K562 (cell line): ENCODE results near the gene CDYL2. TPM values are rescaled to one million over a fixed set of nuclear protein-coding genes. Genes with fewer than 3 reads are reported as not detected.

ENCODE experiments used
- ATAC-seq: fragments of 200-7000 bp; cut with Tn5 transposase; 3 replicates; pipeline ENCODE4 v1.9.1; 2020; ENCODE audit warnings: moderate library complexity
- BruUV-seq: library from RNA; stranded (reverse); fragments of 400-500 nt; replicated peaks from 2 replicates; lab custom pipeline; 2021; lab: Mats Ljungman, UMichigan
- CTCF ChIA-PET: fragments of 300-600 bp; formaldehyde crosslinking; extraction: SDS; loops from one replicate; lab custom pipeline; 2021; ENCODE audit warnings: low intra/inter-chr PET ratio; lab: Yijun Ruan, JAX
- POLR2A ChIA-PET: fragments of 300-600, 350-650 bp; sonication (Branson Sonifier 250); formaldehyde crosslinking; extraction: SDS; loops from one replicate; lab custom pipeline; 2021; ENCODE audit warnings: antibody characterized with exemption, inconsistent platforms; lab: Yijun Ruan, JAX
- DNase-seq, 4 experiments: peaks; one replicate each; pipeline versions ENCODE4 v3.0.0 to v3.0.0-alpha.2; 2011 to 2018; ENCODE audit warnings: low spot score in 3 of 4, mixed read lengths in 3 of 4; ENCODE audit errors: extremely low read depth in 1 of 4
- FAIRE-seq: peaks from 2 replicates; lab custom pipeline; 2011; peaks lifted over from hg19 to GRCh38; lab: Jason Lieb, UNC
- H2AFZ ChIP-seq: 2 replicates; pipeline ENCODE4 v1.6.0; 2011; ENCODE audit warnings: low read depth, low read length, control low read depth, inconsistent platforms
- H3K27ac ChIP-seq: fragments of 200-600 bp; 3 replicates; pipeline ENCODE4 v1.8.0; 2011; ENCODE audit warnings: low read depth, mild to moderate bottlenecking, control low read depth, inconsistent platforms, low read length, moderate library complexity, mixed read lengths; ENCODE audit errors: extremely low read depth
- H3K27me3 ChIP-seq, 2 experiments: fragments of 300-600 bp in 1 of 2; 2 replicates in 1 of 2; 3 replicates in 1 of 2; pipeline versions ENCODE4 v1.6.0 to v1.8.0; 2011; ENCODE audit warnings: inconsistent platforms in 2 of 2, low read length in 2 of 2, mild to moderate bottlenecking in 1 of 2, mixed read lengths in 1 of 2, moderate library complexity in 1 of 2; ENCODE audit not compliant: control insufficient read depth in 2 of 2, insufficient read depth in 2 of 2
- H3K36me3 ChIP-seq: fragments of 300-600 bp; 3 replicates; pipeline ENCODE4 v1.8.0; 2011; ENCODE audit warnings: mild to moderate bottlenecking, low read length, inconsistent platforms; ENCODE audit not compliant: control insufficient read depth, insufficient read depth
- H3K4me1 ChIP-seq, 2 experiments: fragments of 200-600 bp in 1 of 2; replicated peaks in 1 of 2; 2 replicates in 1 of 2; 3 replicates in 1 of 2; pipeline versions ENCODE4 v1.5.1 to v1.8.0; 2011; ENCODE audit warnings: inconsistent platforms in 2 of 2, low read length in 2 of 2, mild to moderate bottlenecking in 1 of 2, mixed read lengths in 1 of 2, moderate library complexity in 1 of 2; ENCODE audit not compliant: control insufficient read depth in 2 of 2, insufficient read depth in 2 of 2
- H3K4me2 ChIP-seq: 2 replicates; pipeline ENCODE4 v1.6.1; 2011; ENCODE audit warnings: low read length, control low read depth, inconsistent platforms, mixed read lengths; ENCODE audit not compliant: insufficient read depth
- H3K4me3 ChIP-seq: fragments of 200-600 bp; sonication (generic), shearing (Covaris generic); 2 replicates; pipeline ENCODE4 v1.5.1; 2016; ENCODE audit warnings: control low read depth, inconsistent platforms
- H3K79me2 ChIP-seq: fragments of 200-600 bp; 3 replicates; pipeline ENCODE4 v1.8.0; 2011; ENCODE audit warnings: low read length, inconsistent platforms; ENCODE audit not compliant: control insufficient read depth, insufficient read depth
- H3K9ac ChIP-seq, 2 experiments: 2 replicates each; pipeline versions ENCODE4 v1.6.0 to v1.6.1; 2011; ENCODE audit warnings: low read depth in 2 of 2, low read length in 2 of 2, control low read depth in 1 of 2, inconsistent platforms in 1 of 2, mild to moderate bottlenecking in 1 of 2, mixed read lengths in 1 of 2; ENCODE audit not compliant: insufficient read depth in 1 of 2
- H3K9me1 ChIP-seq: one replicate; pipeline ENCODE4 v1.6.0; 2011; ENCODE audit warnings: inconsistent platforms, mild to moderate bottlenecking, low read length, moderate library complexity; ENCODE audit not compliant: control insufficient read depth, insufficient read depth
- H3K9me3 ChIP-seq: replicated peaks from 2 replicates; pipeline ENCODE4 v1.5.1; 2011; ENCODE audit warnings: low read depth, low read length, inconsistent platforms; ENCODE audit not compliant: control insufficient read depth, insufficient read depth
- H4K20me1 ChIP-seq: replicated peaks from 2 replicates; pipeline ENCODE4 v1.6.1; 2011; ENCODE audit warnings: low read length, inconsistent platforms, mixed read lengths; ENCODE audit not compliant: control insufficient read depth, insufficient read depth
- CGGBP1 ChIP-seq: fragments of 250-450 bp; sonication (Bioruptor Pico); IDR thresholded peaks from 2 replicates; pipeline ENCODE4 v1.9.0; 2021; ENCODE audit warnings: mild to moderate bottlenecking
- CXXC5 ChIP-seq: fragments of 250-450 bp; sonication (Bioruptor Pico); IDR thresholded peaks from 2 replicates; pipeline ENCODE4 v1.8.0; 2022; ENCODE audit warnings: inconsistent platforms, mild to moderate bottlenecking, moderate library complexity
- E2F4 ChIP-seq: sonication (generic); formaldehyde crosslinking; IDR thresholded peaks from 2 replicates; pipeline ENCODE4 v1.8.0; 2022; ENCODE audit warnings: mild to moderate bottlenecking, low read depth, missing genetic modification reagents
- HLTF ChIP-seq: fragments of 450-650 bp; IDR thresholded peaks from 2 replicates; pipeline ENCODE4 v1.6.1; 2016
- MBD2 ChIP-seq: sonication (generic); IDR thresholded peaks from 2 replicates; pipeline ENCODE4 v1.6.1; 2016; ENCODE audit warnings: low read depth, borderline replicate concordance
- NR3C1 ChIP-seq: sonication (generic); formaldehyde crosslinking; IDR thresholded peaks from 2 replicates; pipeline ENCODE4 v1.8.1; 2022; ENCODE audit warnings: missing genetic modification reagents
- REST ChIP-seq, 2 experiments: fragments of 450-650 bp; formaldehyde crosslinking in 1 of 2; IDR thresholded peaks; 2 replicates each; pipeline versions ENCODE4 v1.4.0 to v1.6.1; 2014 to 2020; ENCODE audit warnings: mild to moderate bottlenecking in 2 of 2, borderline replicate concordance in 1 of 2, low read depth in 1 of 2
- SOX6 ChIP-seq: fragments of 450-650 bp; IDR thresholded peaks from 2 replicates; pipeline ENCODE4 v1.6.1; 2014; ENCODE audit warnings: mild to moderate bottlenecking
- THRAP3 ChIP-seq: fragments of 450-650 bp; IDR thresholded peaks from 2 replicates; pipeline ENCODE4 v1.6.1; 2016; ENCODE audit warnings: mild to moderate bottlenecking, inconsistent platforms, borderline replicate concordance
- USF2 ChIP-seq: sonication (generic); formaldehyde crosslinking; IDR thresholded peaks from 2 replicates; pipeline ENCODE4 v1.5.0; 2020; ENCODE audit warnings: missing genetic modification reagents
- ZNF561 ChIP-seq: fragments of 450-650 bp; formaldehyde crosslinking; conservative IDR thresholded peaks from 2 replicates; pipeline ENCODE4 v1.4.0; 2020; ENCODE audit warnings: mild to moderate bottlenecking, moderate library complexity
- WGBS: fragments of 100-300 bp; shearing (Covaris generic); methylation state at CpG from one replicate; pipeline ENCODE4 v1.1.6; 2016; ENCODE audit warnings: low coverage, mixed read lengths; ENCODE audit not compliant: insufficient coverage; ENCODE audit errors: missing lambda C conversion rate; 5-methylcytosine and 5-hydroxymethylcytosine counted together
- in situ Hi-C: fragments of 300-500 bp; cut with MboI; formaldehyde crosslinking; loops from 4 replicates; pipeline ENCODE4 v1.15.0; 2018; ENCODE audit warnings: inconsistent platforms, mixed read lengths
- intact Hi-C: fragments of 100-400 bp; cut with micrococcal nuclease; formaldehyde crosslinking; loops from 2 replicates; pipeline ENCODE4 v1.14.2; 2022
- polyA plus RNA-seq, 8 experiments: library from polyadenylated mRNA; depleted of rRNA in 4 of 8; stranded (reverse) in 5 of 8; unstranded in 3 of 8; fragments of >200 nt; fragmentation: Nextera tagmentation in 2 of 8; fragmentation: Illumina TruSeq in 1 of 8; extraction: Ambion mirVana in 2 of 8; extraction: Trizol in 1 of 8; gene quantifications; 2 replicates each; pipeline versions ENCODE4 v1.2.1 to v1.2.3, GENCODE V29; 2011 to 2014; ENCODE audit warnings: inconsistent platforms in 1 of 8, missing spikeins in 1 of 8
- total RNA-seq, 7 experiments: library from RNA; depleted of rRNA in 6 of 7; stranded (reverse); fragments of >200 nt in 6 of 7; fragmentation: Illumina TruSeq in 2 of 7; extraction: Trizol in 2 of 7; gene quantifications; 2 replicates each; pipeline versions ENCODE4 v1.2.1 to v1.2.3, GENCODE V29; 2011 to 2021; ENCODE audit warnings: low replicate concordance in 1 of 7

Gene CDYL2
- total and polyA plus RNA-seq, 9 of the 15 experiments (the other 6 are each of a cell fraction or from before 2014, with no cell fraction given) = under 0.01 to 0.04 (median 0.01) TPM; not detected in 6

- TF ChIP-seq USF2 (CRISPR knock-in tag) = no peak
- TF ChIP-seq HLTF = no peak
- no peak for TF ChIP-seq CGGBP1 (CRISPR knock-in tag)
- TF ChIP-seq, all 486 proteins: peak for 0
Measured at GRCh38 chr16:80628254-80628653, 176.1 kb downstream of the CDYL2 start (continued).

- FAIRE-seq (no peak), DNase-seq (no peak), ATAC-seq (no peak)
- ChIA-PET POLR2A (no interaction called here), CTCF (no interaction called here)
- 0% methylated on average over 1 of the region's 1 CpG for WGBS
- in situ Hi-C loops = no loop called here
- no peaks in the 10 kb centered on the region for H3K36me3 ChIP-seq
- peaks cover 0 to 11% of the 10 kb centered on the region in 2 experiments; a peak in 1 of 5 replicates for H3K27me3 ChIP-seq
- no peaks in the 10 kb centered on the region for H3K79me2 ChIP-seq
- H3K4me1 ChIP-seq = no peaks in the 10 kb centered on the region
- intact Hi-C loops = no loop called here
- H3K4me3 ChIP-seq = no peak overlapping the region
- H2AFZ ChIP-seq = no peak overlapping the region
- no peak overlapping the region for H3K4me2 ChIP-seq
- H3K9me3 ChIP-seq = no peaks in the 10 kb centered on the region
- no peaks in the 10 kb centered on the region for H3K9me1 ChIP-seq
- H3K27ac ChIP-seq = no peak overlapping the region
- H3K9ac ChIP-seq = no peak overlapping the region
- BruUV-seq = no TSS peak
- H4K20me1 ChIP-seq = no peaks in the 10 kb centered on the region
- TF ChIP-seq E2F4 (CRISPR knock-in tag) (no peak), MBD2 (no peak), ZNF561 (CRISPR knock-in tag) (no peak), SOX6 (no peak), THRAP3 (no peak), NR3C1 (CRISPR knock-in tag) (no peak), REST (IDR thresholded peaks at IDR 0.05; ENCODE audit: borderline replicate concordance) (no peak), REST (CRISPR knock-in tag; IDR thresholded peaks at IDR 0.05; ENCODE audit: low read depth) (no peak), CXXC5 (CRISPR knock-in tag) (no peak)
Measured at GRCh38 chr16:80627108-80627507, 177.3 kb downstream of the CDYL2 start.
